ENCODE measurements around the gene SEPTIN12. TPM values are rescaled to one million over a fixed set of nuclear protein-coding genes. Genes with fewer than 3 reads are reported as not detected.

The SEPTIN12 gene
- total RNA-seq, 1 experiment from 2014 or later = not detected

GRCh38 chr16:4746215-4746614 is 41.9 kb downstream of the SEPTIN12 start:
- Histone ChIP-seq H3K36me3 (ENCODE audit: control insufficient read depth, insufficient read depth, low read length) (no peaks in the 10 kb centered on the region), H3K27me3 (ENCODE audit: control insufficient read depth, insufficient read depth, low read length) (no peaks in the 10 kb centered on the region), H3K4me3 (ENCODE audit: low read depth in 2 of 2, low read length in 2 of 2) (no peak overlapping the region), H3K9me3 (ENCODE audit: control insufficient read depth, insufficient read depth, low read depth, low read length) (no peaks in the 10 kb centered on the region), H3K4me1 (ENCODE audit: control insufficient read depth, insufficient read depth, low read length) (no peaks in the 10 kb centered on the region), H3K27ac (ENCODE audit: low read length) (no peak overlapping the region)
- POLR2A ChIA-PET = no interaction called here
- TF ChIP-seq TCF7L2 (IDR thresholded peaks at IDR 0.05; ENCODE audit: low read depth, low read length) = no peak
- TF ChIP-seq POLR2AphosphoS5 (IDR thresholded peaks at IDR 0.05; ENCODE audit: low read depth, low read length) = 0 out of 2 replicates have a peak, but pooled peaks have one; percentile 41
- ATAC-seq = no peak
- BruUV-seq (replicated peaks) = no TSS peak
- intact Hi-C loops (cut with micrococcal nuclease; ENCODE audit: unreplicated experiment) = no loop called here
- DNase-seq (ENCODE audit: low read depth, low spot score) = no peak
- CTCF ChIA-PET = no interaction called here
- in situ Hi-C loops (cut with HindIII; ENCODE audit: low pct_unique_long_range_greater_than_20kb, low sequenced_read_pairs) = no loop called here

- Histone ChIP-seq H3K27ac (ENCODE audit: low read length) (no peak overlapping the region), H3K9me3 (ENCODE audit: control insufficient read depth, insufficient read depth, low read depth, low read length) (no peaks in the 10 kb centered on the region), H3K4me3 (ENCODE audit: low read depth in 2 of 2, low read length in 2 of 2) (no peak overlapping the region), H3K4me1 (ENCODE audit: control insufficient read depth, insufficient read depth, low read length) (no peaks in the 10 kb centered on the region), H3K36me3 (ENCODE audit: control insufficient read depth, insufficient read depth, low read length) (no peaks in the 10 kb centered on the region), H3K27me3 (ENCODE audit: control insufficient read depth, insufficient read depth, low read length) (no peaks in the 10 kb centered on the region)
- TF ChIP-seq CTCF (IDR thresholded peaks at IDR 0.05) = no peak
- TF ChIP-seq TCF7L2 (IDR thresholded peaks at IDR 0.05; ENCODE audit: low read depth, low read length) = no peak
- TF ChIP-seq POLR2AphosphoS5 (IDR thresholded peaks at IDR 0.05; ENCODE audit: low read depth, low read length) = no peak
- TF ChIP-seq REST (IDR thresholded peaks at IDR 0.05; ENCODE audit: insufficient read depth in 1 of 2, low read depth in 2 of 2, low read length in 1 of 2) = no peak
- TF ChIP-seq SIN3A (IDR thresholded peaks at IDR 0.05; ENCODE audit: borderline replicate concordance, insufficient read depth, low read depth, low read length) = no peak
- DNase-seq (ENCODE audit: low read depth, low spot score) (no peak), ATAC-seq (no peak)
- CTCF ChIA-PET = no interaction called here
- intact Hi-C loops (cut with micrococcal nuclease; ENCODE audit: unreplicated experiment) (no loop called here), in situ Hi-C loops (cut with HindIII; ENCODE audit: low pct_unique_long_range_greater_than_20kb, low sequenced_read_pairs) (no loop called here)
- no TSS peak for BruUV-seq (replicated peaks)
- POLR2A ChIA-PET = no interaction called here
These were observed 42.9 kb downstream of the SEPTIN12 start for GRCh38 chr16:4745274-4745569.

- Histone ChIP-seq H3K9me3 (ENCODE audit: control insufficient read depth, insufficient read depth, low read depth, low read length) (no peaks in the 10 kb centered on the region), H3K4me3 (ENCODE audit: low read depth in 2 of 2, low read length in 2 of 2) (no peak overlapping the region), H3K36me3 (ENCODE audit: control insufficient read depth, insufficient read depth, low read length) (no peaks in the 10 kb centered on the region), H3K27ac (ENCODE audit: low read length) (no peak overlapping the region), H3K27me3 (ENCODE audit: control insufficient read depth, insufficient read depth, low read length) (no peaks in the 10 kb centered on the region), H3K4me1 (ENCODE audit: control insufficient read depth, insufficient read depth, low read length) (no peaks in the 10 kb centered on the region)
- ChIA-PET POLR2A (no interaction called here), CTCF (no interaction called here)
- in situ Hi-C loops (cut with HindIII; ENCODE audit: low pct_unique_long_range_greater_than_20kb, low sequenced_read_pairs) = no loop called here
- intact Hi-C loops (cut with micrococcal nuclease; ENCODE audit: unreplicated experiment) = no loop called here
- ATAC-seq (peak; percentile 20; the same call in 1 of the 2 replicates), DNase-seq (ENCODE audit: low read depth, low spot score) (no peak)
- BruUV-seq (replicated peaks) = no TSS peak
- no peak for TF ChIP-seq REST (IDR thresholded peaks at IDR 0.05; ENCODE audit: insufficient read depth in 1 of 2, low read depth in 2 of 2, low read length in 1 of 2)
- TF ChIP-seq TCF7L2 (IDR thresholded peaks at IDR 0.05; ENCODE audit: low read depth, low read length) = no peak
- TF ChIP-seq POLR2AphosphoS5 (IDR thresholded peaks at IDR 0.05; ENCODE audit: low read depth, low read length) = no peak
- TF ChIP-seq SIN3A (IDR thresholded peaks at IDR 0.05; ENCODE audit: borderline replicate concordance, insufficient read depth, low read depth, low read length) = no peak
- no peak for TF ChIP-seq CTCF (IDR thresholded peaks at IDR 0.05)
These were observed 43.4 kb downstream of the SEPTIN12 start for GRCh38 chr16:4744555-4745273.

All from Panc1 (cell line).